Colonic mucosa (tissue), 4 donors: ENCODE results near the gene EXT2. TPM values are rescaled to one million over a fixed set of nuclear protein-coding genes. Genes with fewer than 3 reads are reported as not detected.

Experiments
- DNase-seq: peaks from one replicate; pipeline ENCODE4 v3.0.0-alpha.2; 2020
- H3K27ac ChIP-seq: fragments of 200-600 bp; one replicate; pipeline ENCODE4 v1.8.0; 2021
- H3K27me3 ChIP-seq: fragments of 200-600 bp; one replicate; pipeline ENCODE4 v1.8.0; 2021
- H3K36me3 ChIP-seq: fragments of 200-600 bp; one replicate; pipeline ENCODE4 v1.8.0; 2021
- H3K4me1 ChIP-seq: fragments of 200-600 bp; one replicate; pipeline ENCODE4 v1.8.0; 2021; ENCODE audit warnings: mild to moderate bottlenecking
- H3K4me3 ChIP-seq: fragments of 200-600 bp; one replicate; pipeline ENCODE4 v1.8.0; 2021
- H3K9ac ChIP-seq, 2 donors: one replicate each; pipeline ENCODE4 v1.7.0; 2013; ENCODE audit warnings: control low read depth in 2 of 2, low read depth in 2 of 2, low read length in 2 of 2
- H3K9me3 ChIP-seq: fragments of 200-600 bp; one replicate; pipeline ENCODE4 v1.8.0; 2021
- CTCF ChIP-seq: fragments of 200-600 bp; IDR thresholded peaks from one replicate; pipeline ENCODE4 v1.8.0; 2022; ENCODE audit warnings: antibody characterized with exemption, mild to moderate bottlenecking
- intact Hi-C: fragments of 100-400 bp; cut with DNase I; formaldehyde crosslinking; loops from one replicate; pipeline ENCODE4 v1.14.1; 2022
- total RNA-seq, 2 donors: library from RNA; stranded (reverse); fragmentation: NEBNext Ultra II Directional in 1 of 2; extraction: Animal tissue kit (Norgen Biotek cat#: 25700) in 1 of 2; gene quantifications; one replicate each; pipeline ENCODE4 v1.2.1, GENCODE V29; 2021
- donor health status: healthy.
- donor health status: DM: no; HTN: no; CAD: no.
- donor health status: DM: no; HTN: no; CAD: no.

EXT2 gene
- total RNA-seq, 2 donors from 2014 or later: 53.2 to 54.7 TPM

- Histone ChIP-seq H3K27ac (no peak overlapping the region), H3K4me1 (no peaks in the 10 kb centered on the region), H3K36me3 (no peaks in the 10 kb centered on the region), H3K4me3 (no peak overlapping the region), H3K9ac (no peak overlapping the region), H3K9me3 (no peaks in the 10 kb centered on the region), H3K27me3 (no peaks in the 10 kb centered on the region)
- intact Hi-C loops: no loop called here
- DNase-seq: no peak
- no peak for TF ChIP-seq CTCF
Measured at GRCh38 chr11:44190883-44191230, 95.4 kb downstream of the EXT2 start.

- Histone ChIP-seq H3K27me3 (no peaks in the 10 kb centered on the region), H3K36me3 (no peaks in the 10 kb centered on the region), H3K9ac (no peak overlapping the region), H3K27ac (no peak overlapping the region), H3K4me1 (no peaks in the 10 kb centered on the region), H3K9me3 (no peaks in the 10 kb centered on the region), H3K4me3 (no peak overlapping the region)
- DNase-seq: no peak
- intact Hi-C loops: no loop called here
- TF ChIP-seq CTCF: no peak
Measured at GRCh38 chr11:44191322-44192016, 96.0 kb downstream of the EXT2 start.

- Histone ChIP-seq H3K9me3 (no peaks in the 10 kb centered on the region), H3K4me3 (no peak overlapping the region), H3K9ac (no peak overlapping the region), H3K27ac (no peak overlapping the region), H3K27me3 (no peaks in the 10 kb centered on the region), H3K36me3 (no peaks in the 10 kb centered on the region), H3K4me1 (no peaks in the 10 kb centered on the region)
- intact Hi-C loops: no loop called here
- no peak for TF ChIP-seq CTCF
- DNase-seq: no peak
Measured at GRCh38 chr11:44192017-44192385, 96.5 kb downstream of the EXT2 start.

- no peaks in the 10 kb centered on the region for H3K9me3 ChIP-seq
- no peak overlapping the region for H3K27ac ChIP-seq
- intact Hi-C loops: no loop called here
- no peaks in the 10 kb centered on the region for H3K36me3 ChIP-seq
- no peak overlapping the region for H3K9ac ChIP-seq
- H3K27me3 ChIP-seq: no peaks in the 10 kb centered on the region
- TF ChIP-seq CTCF: no peak
- no peak overlapping the region for H3K4me3 ChIP-seq
- H3K4me1 ChIP-seq: no peaks in the 10 kb centered on the region
- no peak for DNase-seq
Measured at GRCh38 chr11:44192462-44193100, 97.1 kb downstream of the EXT2 start.

- no peak for TF ChIP-seq CTCF
- intact Hi-C loops: no loop called here
Measured at GRCh38 chr11:44193856-44194255, 98.4 kb downstream of the EXT2 start.

More at GRCh38 chr11:44193856-44194255, 98.4 kb downstream of the EXT2 start:
- Histone ChIP-seq H3K27me3 (no peaks in the 10 kb centered on the region), H3K4me1 (no peaks in the 10 kb centered on the region), H3K4me3 (no peak overlapping the region), H3K36me3 (no peaks in the 10 kb centered on the region), H3K9me3 (no peaks in the 10 kb centered on the region), H3K27ac (no peak overlapping the region), H3K9ac (no peak overlapping the region)
- no peak for DNase-seq
